HG03460 (cell line): ENCODE data around the gene ZBTB46.

Experiments
- ATAC-seq: cut with Tn5 transposase; IDR thresholded peaks from one replicate; pipeline ENCODE4 v1.9.1; 2021; ENCODE audit not compliant: unreplicated experiment

The ZBTB46 gene

GRCh38 chr20:63768591-63769515, 62.2 kb downstream of the ZBTB46 start:
- ATAC-seq: no peak

DNA sequence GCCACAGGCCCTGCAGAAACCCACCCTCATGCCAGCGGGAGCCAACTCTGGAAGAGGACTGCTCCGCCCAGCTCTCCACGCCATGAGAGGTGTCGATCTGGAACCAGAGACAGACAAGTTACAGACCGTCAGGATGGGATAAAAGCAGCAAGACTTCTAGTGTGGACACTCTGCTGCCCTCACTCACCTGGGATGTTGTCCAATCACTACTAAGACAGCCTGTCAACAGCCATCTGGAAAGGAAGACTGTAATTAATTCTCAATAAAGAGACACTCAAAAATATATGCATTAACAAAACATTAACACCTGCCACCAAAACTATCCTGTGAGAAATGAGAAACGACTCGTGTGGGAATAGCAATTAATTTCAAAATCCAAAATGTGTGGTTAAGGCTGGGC, 63.2 kb downstream of the ZBTB46 start:
- no peak for ATAC-seq

- ATAC-seq: no peak
These were observed 63.6 kb downstream of the ZBTB46 start for GRCh38 chr20:63767456-63767855.

GRCh38 chr20:63766695-63767426, 64.2 kb downstream of the ZBTB46 start:
- ATAC-seq: no peak

DNA sequence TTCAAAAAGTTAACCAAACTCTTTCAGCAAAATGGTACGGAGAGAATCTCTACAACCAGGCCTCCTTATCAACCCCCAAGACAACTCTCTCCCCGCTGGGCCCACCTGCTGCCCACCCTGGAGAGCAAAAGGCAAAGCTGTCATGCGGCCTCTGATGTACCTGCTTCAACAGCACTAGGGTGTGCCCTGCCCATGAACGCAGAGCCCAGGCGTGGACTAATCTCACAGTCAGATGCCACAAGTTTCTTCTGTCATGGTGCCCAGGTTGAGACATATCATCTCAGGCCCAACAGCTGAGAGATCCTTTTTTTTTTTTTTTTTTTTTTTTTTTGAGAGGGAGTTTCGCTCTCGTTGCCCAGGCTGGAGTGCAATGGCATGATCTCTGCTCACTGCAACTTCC, 65.2 kb downstream of the ZBTB46 start:
- ATAC-seq: no peak

GRCh38 chr20:63765082-63765873, 65.8 kb downstream of the ZBTB46 start:
- no peak for ATAC-seq

DNA sequence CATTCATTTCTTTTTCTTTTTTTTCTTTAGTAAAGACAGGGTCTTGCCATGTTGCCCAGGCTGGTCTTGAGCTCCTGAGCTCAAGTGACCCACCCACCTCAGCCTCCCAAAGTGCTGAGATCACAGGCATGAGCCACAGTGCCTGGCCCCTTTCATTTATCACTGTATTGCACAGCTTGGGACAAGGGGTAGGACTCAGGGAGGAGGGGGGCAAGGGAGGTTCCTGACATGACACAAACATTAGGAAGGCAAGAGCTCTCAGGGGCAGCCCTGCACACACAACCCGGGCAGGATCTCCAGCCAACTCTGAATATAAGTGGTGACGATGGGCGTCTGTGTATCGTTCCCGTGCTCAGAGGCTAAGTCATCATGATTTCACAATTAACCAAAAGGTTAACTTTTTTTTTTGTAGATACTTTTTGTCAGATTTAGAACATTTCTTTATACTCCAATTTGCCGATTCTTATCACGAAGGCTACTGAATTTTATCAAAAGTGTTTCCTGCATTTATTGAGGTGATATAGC, 71.6 kb downstream of the ZBTB46 start:
- no peak for ATAC-seq

DNA sequence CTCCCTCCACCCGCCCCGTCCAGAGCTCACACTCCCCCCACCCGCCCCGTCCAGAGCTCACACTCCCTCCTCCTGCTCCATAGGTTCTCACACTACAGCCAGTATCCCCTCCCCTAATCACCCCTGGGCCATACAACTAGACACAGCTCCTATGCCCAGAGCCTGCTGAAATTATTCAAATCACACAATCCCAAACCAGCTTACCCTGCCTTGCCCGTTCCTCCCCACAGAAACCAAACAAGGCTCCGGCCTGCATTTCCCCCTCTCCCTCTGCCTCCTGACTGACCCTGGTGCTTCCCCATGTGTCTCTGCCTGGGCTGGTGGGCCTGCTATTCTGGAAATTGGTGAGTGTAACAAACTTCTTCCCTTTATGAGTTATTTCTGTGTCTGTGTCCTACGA, 72.9 kb downstream of the ZBTB46 start:
- no peak for ATAC-seq

DNA sequence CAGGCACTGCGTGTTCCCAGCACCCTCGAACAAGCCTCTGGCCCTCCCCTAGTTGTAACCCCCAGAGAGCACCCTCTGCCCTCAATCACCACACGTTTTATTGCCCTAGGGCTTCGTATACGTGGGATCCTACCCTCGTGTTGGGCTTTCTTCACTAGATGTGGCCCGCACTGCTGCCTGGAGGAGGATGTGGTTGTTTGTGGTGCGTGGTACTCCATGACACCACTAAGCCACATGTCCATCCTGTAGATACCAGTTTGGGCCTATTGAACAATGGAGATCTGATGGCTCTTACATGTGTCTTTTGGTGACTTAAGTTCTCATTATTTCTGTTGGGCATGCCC, 74.4 kb downstream of the ZBTB46 start:
- no peak for ATAC-seq

DNA sequence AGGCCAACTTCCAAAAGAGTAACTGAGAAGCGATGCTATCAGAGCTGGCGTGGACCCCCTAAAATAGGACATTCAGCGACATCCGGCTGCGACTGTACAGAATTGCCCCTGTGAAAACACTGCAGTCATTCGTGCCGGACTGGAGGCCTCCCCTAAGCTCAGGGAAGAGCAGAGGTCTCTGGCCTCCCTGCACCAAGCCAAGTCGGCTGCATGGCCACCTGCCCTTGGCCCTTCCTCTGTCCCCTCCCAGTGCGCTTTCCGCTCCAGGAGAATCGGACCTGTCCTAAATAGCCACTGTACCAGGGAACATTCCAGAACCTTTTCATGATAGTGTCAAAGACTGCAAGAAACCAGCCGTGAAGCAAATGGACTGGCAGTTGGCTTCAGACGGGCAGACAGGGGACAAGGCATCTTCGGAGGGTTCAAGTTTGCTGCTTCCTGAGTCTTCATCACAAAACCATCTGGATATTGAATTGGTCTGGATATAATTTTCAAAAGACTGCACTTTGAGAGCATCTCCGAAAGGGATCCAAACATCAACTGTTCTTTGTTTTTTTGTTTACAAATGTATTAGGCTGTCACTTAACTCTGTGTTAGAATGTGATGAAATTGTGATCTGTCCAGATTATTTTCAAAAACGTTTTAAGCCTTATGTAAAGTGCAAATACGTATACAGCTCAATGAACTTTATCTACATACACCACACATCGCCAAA, 75.0 kb downstream of the ZBTB46 start:
- no peak for ATAC-seq

GRCh38 chr20:63754008-63754407, 77.1 kb downstream of the ZBTB46 start:
- no peak for ATAC-seq

GRCh38 chr20:63753381-63753780, 77.7 kb downstream of the ZBTB46 start:
- ATAC-seq: no peak

DNA sequence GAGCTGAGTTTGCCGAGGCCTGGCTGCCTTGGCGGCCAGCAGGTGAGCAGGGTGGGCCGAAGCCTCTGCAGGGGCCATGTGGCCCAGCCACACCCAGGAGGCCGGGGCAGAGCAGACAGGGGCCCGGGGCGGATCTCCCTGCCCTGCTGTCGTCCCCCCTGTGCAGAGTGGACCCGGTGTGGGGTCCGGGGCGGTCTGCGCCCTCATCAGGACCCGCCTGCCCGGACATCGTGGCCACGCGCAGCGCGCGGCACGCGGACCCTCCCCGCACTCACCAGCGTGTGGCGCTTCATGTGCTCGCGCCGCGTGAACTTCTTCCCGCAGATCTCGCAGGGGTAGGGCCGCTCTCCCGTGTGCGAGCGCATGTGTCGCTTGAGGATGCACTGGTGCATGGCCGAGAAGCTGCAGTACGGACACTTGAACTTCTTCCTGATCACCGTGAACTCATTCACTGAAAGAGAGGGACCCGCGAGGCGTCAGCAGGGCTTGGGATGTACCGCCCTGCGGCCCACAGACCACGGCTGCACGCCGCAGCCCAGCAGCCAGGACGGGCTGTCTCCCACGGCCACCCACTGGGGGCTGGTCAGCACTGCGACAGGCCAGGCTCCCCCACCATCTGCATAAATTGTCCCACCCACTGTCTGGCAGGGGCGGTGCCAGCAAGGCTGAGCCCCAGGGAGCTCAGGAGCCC, 78.5 kb downstream of the ZBTB46 start:
- ATAC-seq: no peak

- ATAC-seq: no peak
These were observed 79.4 kb downstream of the ZBTB46 start for GRCh38 chr20:63751471-63752271.

- no peak for ATAC-seq
These were observed 80.1 kb downstream of the ZBTB46 start for GRCh38 chr20:63750807-63751470.

GRCh38 chr20:63749597-63750508, 81.2 kb downstream of the ZBTB46 start:
- no peak for ATAC-seq

DNA sequence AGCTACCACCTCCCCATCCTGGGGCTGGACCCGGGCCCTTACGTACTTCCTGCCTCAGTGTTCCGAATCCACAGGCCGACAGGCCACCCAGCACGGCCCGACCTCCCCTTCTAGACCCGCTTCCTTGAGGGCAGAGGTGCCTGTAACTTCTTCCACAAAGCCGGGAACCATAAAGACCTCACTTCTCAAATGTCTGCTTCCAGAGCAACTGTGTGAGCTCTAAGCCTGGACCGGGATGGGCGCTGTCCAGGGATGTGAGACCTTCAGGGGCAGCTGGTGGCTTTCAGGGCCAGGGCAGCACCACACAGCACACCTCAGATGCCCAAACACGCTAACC, 82.2 kb downstream of the ZBTB46 start:
- ATAC-seq: no peak
